SK-N-SH (cell line): ENCODE data around the gene HNF1A. TPM values are rescaled to one million over a fixed set of nuclear protein-coding genes. Genes with fewer than 3 reads are reported as not detected.

ENCODE experiments used
- CTCF ChIA-PET: fragments of 300-600, 350-600 bp; formaldehyde crosslinking; extraction: SDS; loops from one replicate; lab custom pipeline; 2021; lab: Yijun Ruan, JAX
- POLR2A ChIA-PET: fragments of 350-600 bp; sonication (Branson Sonifier 250); formaldehyde crosslinking; extraction: SDS; loops from one replicate; lab custom pipeline; 2020; ENCODE audit warnings: antibody characterized with exemption, inconsistent platforms; lab: Yijun Ruan, JAX
- DNase-seq: peaks from one replicate; pipeline ENCODE4 v3.0.0; 2012
- H2AFZ ChIP-seq: fragments of 200-600 bp; sonication (generic); 2 replicates; pipeline ENCODE4 v1.8.1; 2016; ENCODE audit warnings: antibody characterized with exemption, mild to moderate bottlenecking, low read depth
- H3F3A ChIP-seq: fragments of 200-600 bp; sonication (generic); replicated peaks from 2 replicates; pipeline ENCODE3; 2016; ENCODE audit warnings: antibody characterized with exemption, mild to moderate bottlenecking; ENCODE audit not compliant: insufficient read depth
- H3K27ac ChIP-seq, 2 experiments: fragments of 200-500 bp in 1 of 2; fragments of 200-600 bp in 1 of 2; sonication (Bioruptor generic) in 1 of 2; sonication (generic), shearing (Covaris generic) in 1 of 2; 2 replicates each; pipeline versions ENCODE4 v1.5.1 to v1.6.1; 2014 to 2016; ENCODE audit warnings: low read depth in 2 of 2, inconsistent platforms in 1 of 2, low read length in 1 of 2, mild to moderate bottlenecking in 1 of 2, mixed read lengths in 1 of 2
- H3K27me3 ChIP-seq: fragments of 200-600 bp; sonication (generic), shearing (Covaris generic); 2 replicates; pipeline ENCODE4 v1.6.1; 2016; ENCODE audit warnings: mixed run types; ENCODE audit not compliant: insufficient read depth
- H3K36me3 ChIP-seq, 2 experiments: fragments of 200-500 bp in 1 of 2; fragments of 200-600 bp in 1 of 2; sonication (Bioruptor generic) in 1 of 2; sonication (generic) in 1 of 2; replicated peaks in 1 of 2; 2 replicates each; pipeline versions ENCODE3 to v1.5.1; 2014 to 2016; ENCODE audit warnings: low read length in 1 of 2, mild to moderate bottlenecking in 1 of 2; ENCODE audit not compliant: insufficient read depth in 2 of 2, control insufficient read depth in 1 of 2
- H3K4me1 ChIP-seq, 2 experiments: fragments of 200-500 bp in 1 of 2; fragments of 200-600 bp in 1 of 2; sonication (Bioruptor generic) in 1 of 2; sonication (generic), shearing (Covaris generic) in 1 of 2; 2 replicates each; pipeline versions ENCODE4 v1.5.1 to v1.6.1; 2014 to 2016; ENCODE audit warnings: low read depth in 1 of 2, low read length in 1 of 2, mixed run types in 1 of 2; ENCODE audit not compliant: insufficient read depth in 2 of 2, control insufficient read depth in 1 of 2
- H3K4me2 ChIP-seq: fragments of 200-600 bp; sonication (generic), shearing (Covaris generic); 2 replicates; pipeline ENCODE4 v1.6.1; 2017; ENCODE audit warnings: mixed run types
- H3K4me3 ChIP-seq, 2 experiments: fragments of 200-500 bp in 1 of 2; fragments of 200-600 bp in 1 of 2; sonication (Bioruptor generic) in 1 of 2; sonication (generic), shearing (Covaris generic) in 1 of 2; 2 replicates each; pipeline versions ENCODE4 v1.5.1 to v1.8.1; 2014 to 2016; ENCODE audit warnings: low read depth in 2 of 2, inconsistent platforms in 1 of 2, low read length in 1 of 2, mild to moderate bottlenecking in 1 of 2, mixed read lengths in 1 of 2, moderate library complexity in 1 of 2
- H3K79me2 ChIP-seq: fragments of 200-600 bp; sonication (generic); 2 replicates; pipeline ENCODE4 v1.8.1; 2017; ENCODE audit warnings: mild to moderate bottlenecking; ENCODE audit not compliant: insufficient read depth
- H3K9ac ChIP-seq: fragments of 200-600 bp; sonication (generic); 2 replicates; pipeline ENCODE4 v1.6.1; 2017; ENCODE audit warnings: mixed run types
- H3K9me2 ChIP-seq: fragments of 200-600 bp; sonication (generic); 2 replicates; pipeline ENCODE4 v1.6.1; 2017; ENCODE audit warnings: mixed run types
- H3K9me3 ChIP-seq: fragments of 200-600 bp; sonication (generic); 2 replicates; pipeline ENCODE4 v1.6.1; 2017; ENCODE audit warnings: mixed run types, mild to moderate bottlenecking, moderate library complexity
- H4K20me1 ChIP-seq: fragments of 200-600 bp; sonication (generic); 2 replicates; pipeline ENCODE4 v1.6.1; 2017; ENCODE audit warnings: mild to moderate bottlenecking, mixed run types; ENCODE audit not compliant: insufficient read depth
- ELF1 ChIP-seq: IDR thresholded peaks from 2 replicates; pipeline ENCODE4 v1.4.0; 2012
- EP300 ChIP-seq, 2 experiments: IDR thresholded peaks; 2 replicates each; pipeline versions ENCODE4 v1.4.0 to v1.6.1; 2012; ENCODE audit warnings: borderline replicate concordance in 1 of 2, low read depth in 1 of 2, low read length in 1 of 2
- EZH2phosphoT487 ChIP-seq: fragments of 200-600 bp; sonication (generic); IDR thresholded peaks from 2 replicates; pipeline ENCODE4 v1.6.1; 2017; ENCODE audit warnings: low read depth, mixed run types, mild to moderate bottlenecking, antibody characterized with exemption, moderate library complexity, borderline replicate concordance
- FOSL2 ChIP-seq: IDR thresholded peaks from 2 replicates; pipeline ENCODE4 v1.4.0; 2012; ENCODE audit warnings: low read depth, mild to moderate bottlenecking, moderate library complexity, borderline replicate concordance
- FOXJ3 ChIP-seq: sonication (generic); formaldehyde crosslinking; IDR thresholded peaks from 2 replicates; pipeline ENCODE4 v1.5.1; 2020; ENCODE audit warnings: mild to moderate bottlenecking, missing genetic modification reagents
- FOXM1 ChIP-seq: IDR thresholded peaks from 2 replicates; pipeline ENCODE4 v1.4.0; 2012; ENCODE audit warnings: low read depth, mild to moderate bottlenecking
- GABPA ChIP-seq: IDR thresholded peaks from 2 replicates; pipeline ENCODE4 v1.4.0; 2012; ENCODE audit warnings: low read depth, mild to moderate bottlenecking
- MEF2A ChIP-seq: IDR thresholded peaks from 2 replicates; pipeline ENCODE4 v1.4.0; 2012; ENCODE audit warnings: low read depth, borderline replicate concordance
- RAD21 ChIP-seq: IDR thresholded peaks from 2 replicates; pipeline ENCODE4 v1.6.1; 2012; ENCODE audit warnings: mild to moderate bottlenecking, low read length
- SIN3A ChIP-seq: IDR thresholded peaks from 2 replicates; pipeline ENCODE4 v1.6.1; 2012; ENCODE audit warnings: low read depth, mild to moderate bottlenecking, low read length, moderate library complexity, borderline replicate concordance
- SMC3 ChIP-seq: IDR thresholded peaks from 2 replicates; pipeline ENCODE4 v1.6.1; 2012; ENCODE audit warnings: low read depth, low read length, improper control_type of control experiment
- TCF12 ChIP-seq: IDR thresholded peaks from 2 replicates; pipeline ENCODE4 v1.4.0; 2012
- ZBTB33 ChIP-seq: IDR thresholded peaks from 2 replicates; pipeline ENCODE4 v1.4.0; 2012; ENCODE audit warnings: low read depth, borderline replicate concordance
- whole genome bisulfite sequencing: methylation state at CpG from one replicate; pipeline ENCODE4 v1.1.6; 2017; ENCODE audit warnings: low lambda C conversion rate; 5-methylcytosine and 5-hydroxymethylcytosine counted together
- polyA plus RNA-seq, 3 experiments: library from polyadenylated mRNA; depleted of rRNA; stranded (reverse); fragments of >200 nt; gene quantifications; 2 replicates each; pipeline ENCODE4 v1.2.3, GENCODE V29; 2012
- TF ChIP-seq, protein P1 (sequence below): IDR thresholded peaks from 2 replicates; pipeline ENCODE4 v1.4.0; 2012; ENCODE audit warnings: low read depth, borderline replicate concordance
- TF ChIP-seq, protein P2 (sequence below): IDR thresholded peaks from 2 replicates; pipeline ENCODE4 v1.4.0; 2012; ENCODE audit warnings: low read depth
- TF ChIP-seq, protein P3 (sequence below): fragments of 200-600 bp; sonication (generic); IDR thresholded peaks from 2 replicates; pipeline ENCODE4 v1.6.1; 2017; ENCODE audit warnings: antibody characterized with exemption, mild to moderate bottlenecking, moderate library complexity
- TF ChIP-seq, protein P4 (sequence below): fragments of 150-350 bp; IDR thresholded peaks from 2 replicates; pipeline ENCODE4 v1.6.1; 2016; ENCODE audit warnings: mild to moderate bottlenecking, low read depth, low read length
- TF ChIP-seq, protein P5 (sequence below): IDR thresholded peaks from 2 replicates; pipeline ENCODE4; 2012

The HNF1A gene
- polyA plus RNA-seq, 1 of the 3 experiments (the other 2 are of a cell fraction), result not detected

- no peak overlapping the region for H3K4me3 ChIP-seq
These were observed 45.3 kb upstream of the HNF1A start for GRCh38 chr12:120932956-120933526.

GRCh38 chr12:120933786-120934185 is 44.6 kb upstream of the HNF1A start:
- no peaks in the 10 kb centered on the region for H3K79me2 ChIP-seq
- no peaks in the 10 kb centered on the region for H3K9me2 ChIP-seq
- no peaks in the 10 kb centered on the region for H4K20me1 ChIP-seq
- ChIA-PET POLR2A (no interaction called here), CTCF (interaction anchor here (0.6 to 1.6 kb wide), 3 partner anchors 10 to 38 kb away, joined by 3 to 5 read pairs (median 3); no protein-coding TSS in a partner anchor)
- 74% methylated on average over 6 of the region's 6 CpGs for WGBS
- DNase-seq, result no peak
- no peak overlapping the region for H3K9ac ChIP-seq
- no peak overlapping the region for H3K4me2 ChIP-seq
- no peaks in the 10 kb centered on the region for H3K36me3 ChIP-seq
- H3K4me3 ChIP-seq, result no peak overlapping the region
- H3F3A ChIP-seq, result no peaks in the 10 kb centered on the region
- H2AFZ ChIP-seq, result no peak overlapping the region
- no peaks in the 10 kb centered on the region for H3K9me3 ChIP-seq
- no peaks in the 10 kb centered on the region for H3K27me3 ChIP-seq
- no peak overlapping the region for H3K27ac ChIP-seq
- no peaks in the 10 kb centered on the region for H3K4me1 ChIP-seq
- TF ChIP-seq TCF12, result no peak
- TF ChIP-seq RAD21, result no peak
- TF ChIP-seq ZBTB33, result no peak
- no peak for TF ChIP-seq SMC3
- TF ChIP-seq FOXJ3, result no peak
- TF ChIP-seq MEF2A, result no peak
- TF ChIP-seq, protein P1, sequence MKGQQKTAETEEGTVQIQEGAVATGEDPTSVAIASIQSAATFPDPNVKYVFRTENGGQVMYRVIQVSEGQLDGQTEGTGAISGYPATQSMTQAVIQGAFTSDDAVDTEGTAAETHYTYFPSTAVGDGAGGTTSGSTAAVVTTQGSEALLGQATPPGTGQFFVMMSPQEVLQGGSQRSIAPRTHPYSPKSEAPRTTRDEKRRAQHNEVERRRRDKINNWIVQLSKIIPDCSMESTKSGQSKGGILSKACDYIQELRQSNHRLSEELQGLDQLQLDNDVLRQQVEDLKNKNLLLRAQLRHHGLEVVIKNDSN, result no peak
- TF ChIP-seq, protein P2, sequence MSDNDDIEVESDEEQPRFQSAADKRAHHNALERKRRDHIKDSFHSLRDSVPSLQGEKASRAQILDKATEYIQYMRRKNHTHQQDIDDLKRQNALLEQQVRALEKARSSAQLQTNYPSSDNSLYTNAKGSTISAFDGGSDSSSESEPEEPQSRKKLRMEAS, result no peak
- TF ChIP-seq GABPA, result no peak
- TF ChIP-seq EZH2phosphoT487, result no peak

More at GRCh38 chr12:120932956-120933526, 45.3 kb upstream of the HNF1A start:
- no peak overlapping the region for H3K9ac ChIP-seq
- no peaks in the 10 kb centered on the region for H3F3A ChIP-seq
- H3K27me3 ChIP-seq, result no peaks in the 10 kb centered on the region
- DNase-seq, result no peak
- POLR2A ChIA-PET, result no interaction called here
- no peak overlapping the region for H3K27ac ChIP-seq
- H3K9me3 ChIP-seq, result no peaks in the 10 kb centered on the region
- 84% methylated on average over 8 of the region's 9 CpGs for WGBS
- no peaks in the 10 kb centered on the region for H3K36me3 ChIP-seq
- TF ChIP-seq FOSL2 (no peak), SMC3 (no peak), FOXM1 (no peak), FOXJ3 (no peak), RAD21 (no peak), EP300 (IDR thresholded peaks at IDR 0.05; ENCODE audit: borderline replicate concordance in 1 of 2, low read depth in 1 of 2, low read length in 1 of 2) (no peak), SIN3A (no peak), ELF1 (no peak), MEF2A (no peak)
- TF ChIP-seq, protein P3, sequence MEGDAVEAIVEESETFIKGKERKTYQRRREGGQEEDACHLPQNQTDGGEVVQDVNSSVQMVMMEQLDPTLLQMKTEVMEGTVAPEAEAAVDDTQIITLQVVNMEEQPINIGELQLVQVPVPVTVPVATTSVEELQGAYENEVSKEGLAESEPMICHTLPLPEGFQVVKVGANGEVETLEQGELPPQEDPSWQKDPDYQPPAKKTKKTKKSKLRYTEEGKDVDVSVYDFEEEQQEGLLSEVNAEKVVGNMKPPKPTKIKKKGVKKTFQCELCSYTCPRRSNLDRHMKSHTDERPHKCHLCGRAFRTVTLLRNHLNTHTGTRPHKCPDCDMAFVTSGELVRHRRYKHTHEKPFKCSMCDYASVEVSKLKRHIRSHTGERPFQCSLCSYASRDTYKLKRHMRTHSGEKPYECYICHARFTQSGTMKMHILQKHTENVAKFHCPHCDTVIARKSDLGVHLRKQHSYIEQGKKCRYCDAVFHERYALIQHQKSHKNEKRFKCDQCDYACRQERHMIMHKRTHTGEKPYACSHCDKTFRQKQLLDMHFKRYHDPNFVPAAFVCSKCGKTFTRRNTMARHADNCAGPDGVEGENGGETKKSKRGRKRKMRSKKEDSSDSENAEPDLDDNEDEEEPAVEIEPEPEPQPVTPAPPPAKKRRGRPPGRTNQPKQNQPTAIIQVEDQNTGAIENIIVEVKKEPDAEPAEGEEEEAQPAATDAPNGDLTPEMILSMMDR, result no peak
- TF ChIP-seq, protein P4, sequence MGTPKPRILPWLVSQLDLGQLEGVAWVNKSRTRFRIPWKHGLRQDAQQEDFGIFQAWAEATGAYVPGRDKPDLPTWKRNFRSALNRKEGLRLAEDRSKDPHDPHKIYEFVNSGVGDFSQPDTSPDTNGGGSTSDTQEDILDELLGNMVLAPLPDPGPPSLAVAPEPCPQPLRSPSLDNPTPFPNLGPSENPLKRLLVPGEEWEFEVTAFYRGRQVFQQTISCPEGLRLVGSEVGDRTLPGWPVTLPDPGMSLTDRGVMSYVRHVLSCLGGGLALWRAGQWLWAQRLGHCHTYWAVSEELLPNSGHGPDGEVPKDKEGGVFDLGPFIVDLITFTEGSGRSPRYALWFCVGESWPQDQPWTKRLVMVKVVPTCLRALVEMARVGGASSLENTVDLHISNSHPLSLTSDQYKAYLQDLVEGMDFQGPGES, result no peak
- TF ChIP-seq, protein P5, sequence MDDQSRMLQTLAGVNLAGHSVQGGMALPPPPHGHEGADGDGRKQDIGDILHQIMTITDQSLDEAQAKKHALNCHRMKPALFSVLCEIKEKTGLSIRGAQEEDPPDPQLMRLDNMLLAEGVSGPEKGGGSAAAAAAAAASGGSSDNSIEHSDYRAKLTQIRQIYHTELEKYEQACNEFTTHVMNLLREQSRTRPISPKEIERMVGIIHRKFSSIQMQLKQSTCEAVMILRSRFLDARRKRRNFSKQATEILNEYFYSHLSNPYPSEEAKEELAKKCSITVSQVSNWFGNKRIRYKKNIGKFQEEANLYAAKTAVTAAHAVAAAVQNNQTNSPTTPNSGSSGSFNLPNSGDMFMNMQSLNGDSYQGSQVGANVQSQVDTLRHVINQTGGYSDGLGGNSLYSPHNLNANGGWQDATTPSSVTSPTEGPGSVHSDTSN, result no peak
- TF ChIP-seq, protein P2, result no peak
- H3K4me1 ChIP-seq, result no peaks in the 10 kb centered on the region
- H3K4me2 ChIP-seq, result no peak overlapping the region
- no peak overlapping the region for H2AFZ ChIP-seq
- CTCF ChIA-PET, result interaction anchor here (0.6 to 1.6 kb wide), 4 partner anchors 11 to 297 kb away, joined by 3 to 5 read pairs (median 3); no protein-coding TSS in a partner anchor
- H3K79me2 ChIP-seq, result no peaks in the 10 kb centered on the region
- no peaks in the 10 kb centered on the region for H3K9me2 ChIP-seq
- no peaks in the 10 kb centered on the region for H4K20me1 ChIP-seq
